ENCODE data around the gene DNAH2.
"Not testable (repeated sequence)": the region's sequence is repeated elsewhere in the genome, so short reads cannot be mapped to it uniquely, and the experiment has no call there.

Gene DNAH2

DNA sequence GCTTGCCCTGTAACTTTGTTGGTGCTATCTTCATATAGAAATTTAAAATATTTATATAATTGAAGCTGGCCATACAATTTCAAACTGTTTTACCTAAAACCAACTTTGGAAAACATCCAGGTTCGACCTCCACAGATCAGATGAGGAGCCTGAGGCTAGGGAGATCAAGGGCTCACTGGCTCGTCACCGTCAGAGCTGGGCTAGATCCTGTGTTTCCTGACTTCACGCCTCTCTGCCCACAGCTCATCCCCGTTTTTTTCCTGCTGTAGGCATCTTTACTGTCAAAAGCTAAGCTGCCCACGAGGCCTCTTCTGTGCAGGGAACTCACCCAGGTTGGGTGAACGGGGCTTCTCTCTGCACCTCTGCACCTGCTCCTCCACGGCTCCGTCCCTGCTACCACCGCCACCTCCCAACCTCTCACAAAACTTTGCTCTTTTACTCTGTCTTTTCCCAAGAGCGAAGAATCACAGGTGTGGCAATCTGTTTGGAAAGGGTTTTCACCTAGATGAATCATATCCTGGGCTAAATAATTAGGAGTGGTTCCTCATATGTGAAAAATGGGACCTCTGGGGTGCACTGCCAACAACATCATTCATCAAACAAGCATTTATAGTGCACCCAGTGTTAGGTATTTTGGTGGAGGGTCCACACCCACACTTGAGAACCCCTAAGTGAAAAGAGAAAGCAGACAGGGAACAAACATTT lies 91.7 kb downstream of the DNAH2 start:
- H3K4me1 ChIP-seq: no peaks in the 10 kb centered on the region
- TF ChIP-seq, protein P1, sequence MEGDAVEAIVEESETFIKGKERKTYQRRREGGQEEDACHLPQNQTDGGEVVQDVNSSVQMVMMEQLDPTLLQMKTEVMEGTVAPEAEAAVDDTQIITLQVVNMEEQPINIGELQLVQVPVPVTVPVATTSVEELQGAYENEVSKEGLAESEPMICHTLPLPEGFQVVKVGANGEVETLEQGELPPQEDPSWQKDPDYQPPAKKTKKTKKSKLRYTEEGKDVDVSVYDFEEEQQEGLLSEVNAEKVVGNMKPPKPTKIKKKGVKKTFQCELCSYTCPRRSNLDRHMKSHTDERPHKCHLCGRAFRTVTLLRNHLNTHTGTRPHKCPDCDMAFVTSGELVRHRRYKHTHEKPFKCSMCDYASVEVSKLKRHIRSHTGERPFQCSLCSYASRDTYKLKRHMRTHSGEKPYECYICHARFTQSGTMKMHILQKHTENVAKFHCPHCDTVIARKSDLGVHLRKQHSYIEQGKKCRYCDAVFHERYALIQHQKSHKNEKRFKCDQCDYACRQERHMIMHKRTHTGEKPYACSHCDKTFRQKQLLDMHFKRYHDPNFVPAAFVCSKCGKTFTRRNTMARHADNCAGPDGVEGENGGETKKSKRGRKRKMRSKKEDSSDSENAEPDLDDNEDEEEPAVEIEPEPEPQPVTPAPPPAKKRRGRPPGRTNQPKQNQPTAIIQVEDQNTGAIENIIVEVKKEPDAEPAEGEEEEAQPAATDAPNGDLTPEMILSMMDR (IDR thresholded peaks at IDR 0.05): no peak
- DNase-seq: no peak
- no peak overlapping the region for H3K27ac ChIP-seq
- no peaks in the 10 kb centered on the region for H3K9me3 ChIP-seq
- H3K36me3 ChIP-seq: no peaks in the 10 kb centered on the region
- H3K27me3 ChIP-seq: peaks cover 0 to 32% of the 10 kb centered on the region in 2 donors
- no peak overlapping the region for H3K4me3 ChIP-seq
- intact Hi-C loops (cut with DNase I; ENCODE audit: low total_unique reads): no loop called here

DNA sequence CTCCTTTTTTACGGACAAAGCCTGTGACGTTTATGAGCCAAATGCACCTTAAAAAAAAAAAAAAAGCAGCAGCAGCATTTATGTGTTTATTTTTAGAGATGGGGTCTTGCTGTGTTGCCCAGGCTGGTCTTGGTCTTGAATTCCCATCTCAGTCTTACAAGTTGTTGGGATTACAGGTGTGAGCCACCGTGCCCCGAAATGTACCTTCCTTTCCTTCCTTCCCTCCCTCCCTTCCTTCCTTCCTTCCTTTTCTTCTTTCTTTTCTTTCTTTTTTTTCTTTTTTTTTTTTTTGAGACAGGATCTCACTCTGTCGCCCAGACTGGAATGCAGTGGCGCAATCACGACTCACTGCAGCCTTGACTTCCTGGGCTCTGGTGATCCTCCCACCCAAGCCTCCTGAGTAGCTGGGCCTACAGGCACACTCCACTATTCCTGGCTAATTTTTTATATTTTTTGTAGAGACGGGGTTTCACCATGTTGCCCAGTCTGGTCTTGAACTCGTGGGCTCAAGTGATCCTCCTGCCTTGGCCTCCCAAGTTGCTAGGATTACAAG lies 92.3 kb downstream of the DNAH2 start:
- H3K9me3 ChIP-seq; intact Hi-C loops (cut with DNase I; ENCODE audit: low total_unique reads); H3K4me1 ChIP-seq; H3K4me3 ChIP-seq; H3K36me3 ChIP-seq; H3K27ac ChIP-seq; DNase-seq: not testable (repeated sequence)
- peaks cover 0 to 28% of the 10 kb centered on the region in 2 donors for H3K27me3 ChIP-seq

DNA sequence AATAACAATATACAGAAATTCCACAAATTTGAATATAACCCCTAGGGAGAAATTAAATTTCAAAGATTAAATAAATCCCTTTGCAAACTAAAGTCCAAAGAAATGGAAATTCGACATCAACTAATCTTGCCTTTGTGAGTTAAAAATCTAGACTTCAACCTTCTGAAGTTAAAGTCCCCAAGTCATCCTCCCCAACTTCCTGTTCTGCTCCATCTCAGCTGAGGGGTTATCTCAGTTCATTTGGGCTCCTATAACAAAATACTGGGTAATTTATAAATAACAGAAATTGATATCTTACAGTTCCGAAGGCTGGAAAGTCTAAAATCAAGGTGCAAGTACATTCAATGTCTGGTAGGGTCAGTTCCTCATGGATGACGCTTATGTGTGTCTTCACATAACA lies 93.7 kb downstream of the DNAH2 start:
- intact Hi-C loops (cut with DNase I; ENCODE audit: low total_unique reads): no loop called here
- Histone ChIP-seq H3K4me3 (no peak overlapping the region), H3K27me3 (peaks cover 0 to 26% of the 10 kb centered on the region in 2 donors), H3K9me3 (no peaks in the 10 kb centered on the region), H3K4me1 (no peaks in the 10 kb centered on the region), H3K36me3 (no peaks in the 10 kb centered on the region), H3K27ac (no peak overlapping the region)
- TF ChIP-seq, protein P1 (IDR thresholded peaks at IDR 0.05): no peak
- no peak for DNase-seq

DNA sequence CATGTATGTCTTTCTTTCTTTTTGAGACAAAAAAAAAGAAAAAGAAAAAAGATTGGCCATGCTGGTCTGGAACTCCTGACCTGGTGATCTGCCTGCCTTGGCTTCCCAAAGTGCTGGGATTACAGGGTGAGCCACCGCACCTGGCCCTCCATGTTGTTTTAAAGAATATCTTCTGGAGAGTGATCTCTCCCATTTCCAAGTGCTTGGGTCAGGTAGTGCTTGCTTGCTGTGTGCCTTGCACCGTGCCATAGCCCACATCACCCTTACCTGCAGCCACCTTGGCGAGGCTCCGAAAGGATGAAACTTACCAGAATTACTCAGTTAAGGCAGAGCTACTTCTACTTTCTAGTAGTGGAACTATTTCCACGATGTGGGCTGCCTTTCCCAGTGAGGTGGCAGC lies 97.4 kb downstream of the DNAH2 start:
- no peaks in the 10 kb centered on the region for H3K9me3 ChIP-seq
- H3K27ac ChIP-seq: no peak overlapping the region
- no peaks in the 10 kb centered on the region for H3K36me3 ChIP-seq
- no peak overlapping the region for H3K4me3 ChIP-seq
- TF ChIP-seq, protein P1 (IDR thresholded peaks at IDR 0.05): no peak
- no peaks in the 10 kb centered on the region for H3K4me1 ChIP-seq
- DNase-seq: no peak
- intact Hi-C loops (cut with DNase I; ENCODE audit: low total_unique reads): no loop called here
- H3K27me3 ChIP-seq: peaks cover 0 to 32% of the 10 kb centered on the region in 2 donors

DNA sequence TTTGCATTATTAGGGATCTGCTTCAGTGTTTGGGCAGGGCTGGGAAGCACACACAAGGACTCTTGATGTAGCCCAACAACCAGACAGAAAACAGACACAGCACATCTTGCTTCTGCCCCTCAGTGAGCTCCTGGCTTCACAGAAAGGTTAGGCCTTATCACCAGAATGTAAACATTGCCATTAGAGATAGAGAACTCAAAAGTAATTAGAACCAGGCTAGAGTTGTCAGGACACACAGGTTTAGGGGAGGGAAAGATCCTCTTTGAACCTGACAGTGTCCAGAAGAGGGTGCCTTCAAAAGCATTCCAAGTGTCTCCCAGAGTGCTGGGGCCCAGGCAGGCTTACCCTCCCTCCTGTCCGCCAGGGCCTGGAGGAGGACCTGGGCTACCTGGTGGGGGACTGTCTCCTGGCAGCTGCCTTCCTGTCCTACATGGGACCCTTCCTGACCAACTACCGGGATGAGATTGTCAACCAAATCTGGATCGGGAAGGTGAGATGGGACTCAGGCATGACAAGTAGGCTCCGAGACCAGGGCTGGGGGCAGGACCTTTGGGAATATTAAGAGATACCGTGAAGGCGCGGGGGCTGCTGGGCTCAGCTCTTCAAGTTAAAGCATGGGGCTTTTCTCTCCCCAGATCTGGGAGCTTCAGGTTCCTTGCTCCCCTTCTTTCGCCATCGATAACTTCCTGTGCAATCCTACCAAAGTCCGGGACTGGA lies 99.5 kb downstream of the DNAH2 start:
- intact Hi-C loops (cut with DNase I; ENCODE audit: low total_unique reads): no loop called here
- DNase-seq: no peak
- no peak overlapping the region for H3K4me3 ChIP-seq

DNA sequence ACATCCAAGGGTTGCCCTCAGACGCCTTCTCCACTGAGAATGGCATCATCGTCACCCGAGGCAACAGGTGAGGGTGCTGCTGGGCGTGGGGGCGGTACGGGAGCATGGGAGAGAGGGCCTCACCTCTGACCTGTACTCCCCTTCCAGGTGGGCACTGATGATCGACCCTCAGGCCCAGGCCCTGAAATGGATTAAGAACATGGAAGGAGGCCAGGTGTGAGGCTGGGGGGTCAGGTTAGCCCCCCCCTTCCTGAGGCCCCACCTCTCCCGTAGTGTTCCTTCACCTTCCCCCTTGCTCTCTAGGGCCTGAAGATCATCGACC lies 100.1 kb downstream of the DNAH2 start:
- no peaks in the 10 kb centered on the region for H3K9me3 ChIP-seq
- H3K27ac ChIP-seq: no peak overlapping the region
- H3K4me1 ChIP-seq: no peaks in the 10 kb centered on the region
- H3K36me3 ChIP-seq: no peaks in the 10 kb centered on the region
- H3K27me3 ChIP-seq: peaks cover 0 to 31% of the 10 kb centered on the region in 2 donors
- H3K4me3 ChIP-seq: no peak overlapping the region
- no peak for DNase-seq
- intact Hi-C loops (cut with DNase I; ENCODE audit: low total_unique reads): no loop called here
- TF ChIP-seq, protein P1 (IDR thresholded peaks at IDR 0.05): no peak

More for the DNA sequence above, 99.5 kb downstream of the DNAH2 start:
- Histone ChIP-seq H3K4me1 (no peaks in the 10 kb centered on the region), H3K9me3 (no peaks in the 10 kb centered on the region), H3K36me3 (no peaks in the 10 kb centered on the region), H3K27me3 (peaks cover 0 to 33% of the 10 kb centered on the region in 2 donors), H3K27ac (no peak overlapping the region)
- TF ChIP-seq, protein P1 (IDR thresholded peaks at IDR 0.05): no peak

Measured in tibial artery (tissue), 4 donors.